T-helper 9 cell (primary cell): ENCODE results near the gene PTGFRN.
"Not testable (repeated sequence)": the region's sequence is repeated elsewhere in the genome, so short reads cannot be mapped to it uniquely, and the experiment has no call there.

Source experiments
- DNase-seq: peaks from one replicate; pipeline ENCODE4 v3.0.0-alpha.2; 2020

Gene PTGFRN

DNA sequence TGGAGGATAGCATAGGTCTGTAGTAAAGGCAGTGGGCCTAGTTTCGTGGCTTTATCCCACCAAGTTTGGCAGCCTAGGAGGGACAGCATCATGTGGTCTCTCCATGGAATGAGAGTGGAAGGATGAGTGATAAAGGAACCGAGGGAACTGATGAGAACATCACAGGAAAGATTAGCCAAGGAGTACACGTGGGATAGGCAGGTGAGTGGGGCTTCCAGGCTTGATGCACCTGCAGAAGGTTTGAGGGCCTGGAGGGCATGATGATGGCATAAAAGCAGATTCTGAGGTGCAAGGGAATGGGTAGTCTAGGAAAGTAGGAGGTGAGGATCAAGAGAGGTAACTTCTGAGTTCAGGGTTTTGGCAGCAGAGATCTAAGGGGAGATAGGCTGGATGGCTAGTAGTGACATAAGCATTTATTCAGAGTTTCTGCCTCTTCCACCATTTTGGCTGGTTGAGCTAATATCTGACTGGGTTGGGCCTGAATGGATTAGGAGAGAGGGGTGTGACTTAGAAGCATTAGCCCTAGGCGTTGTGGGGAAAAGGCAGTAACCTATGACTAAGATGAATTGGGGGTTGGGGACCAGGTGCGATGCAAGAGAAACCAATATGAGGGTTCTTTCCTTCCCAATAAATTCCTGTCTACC, 9.1 kb downstream of the PTGFRN start:
- no peak for DNase-seq

DNA sequence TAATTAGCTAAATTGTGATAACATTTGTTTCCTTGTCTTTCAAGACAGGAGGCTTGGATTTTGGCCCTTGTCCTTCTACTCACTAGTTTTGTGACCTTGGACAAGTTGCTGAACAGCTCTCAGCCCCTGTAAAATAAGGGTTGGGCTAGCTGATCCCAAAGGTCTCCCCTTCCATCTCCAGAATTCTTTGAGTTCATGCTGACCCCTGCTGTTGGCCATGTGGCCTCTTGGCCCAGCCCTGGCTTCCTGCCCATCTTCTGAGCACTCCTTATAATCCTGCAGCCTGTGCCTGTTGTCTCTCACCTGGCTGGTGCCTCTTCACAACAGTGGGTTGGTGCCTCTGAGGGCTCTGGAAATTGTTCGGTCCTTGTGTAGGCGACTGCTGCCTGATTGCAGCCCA, 10.1 kb downstream of the PTGFRN start:
- DNase-seq: no peak

DNA sequence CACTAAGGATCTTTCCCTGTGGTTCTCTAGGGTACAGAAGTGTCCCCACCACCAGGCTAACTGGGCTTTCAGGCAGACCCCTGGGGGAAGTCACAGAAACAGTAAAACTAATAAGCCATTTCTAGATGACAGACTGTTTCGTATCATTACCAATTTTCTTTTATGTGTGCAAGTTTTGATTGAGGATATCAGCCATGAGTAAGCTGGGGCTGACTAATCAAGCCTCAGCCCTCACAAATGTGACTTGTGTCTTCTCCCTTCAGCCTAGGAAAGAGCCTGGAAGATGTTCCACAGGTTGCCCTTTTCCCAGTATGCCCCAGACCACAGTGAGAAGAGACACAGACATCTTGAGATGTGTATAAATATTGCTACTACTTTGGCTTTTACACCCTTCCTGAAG, 10.5 kb downstream of the PTGFRN start:
- no peak for DNase-seq

DNA sequence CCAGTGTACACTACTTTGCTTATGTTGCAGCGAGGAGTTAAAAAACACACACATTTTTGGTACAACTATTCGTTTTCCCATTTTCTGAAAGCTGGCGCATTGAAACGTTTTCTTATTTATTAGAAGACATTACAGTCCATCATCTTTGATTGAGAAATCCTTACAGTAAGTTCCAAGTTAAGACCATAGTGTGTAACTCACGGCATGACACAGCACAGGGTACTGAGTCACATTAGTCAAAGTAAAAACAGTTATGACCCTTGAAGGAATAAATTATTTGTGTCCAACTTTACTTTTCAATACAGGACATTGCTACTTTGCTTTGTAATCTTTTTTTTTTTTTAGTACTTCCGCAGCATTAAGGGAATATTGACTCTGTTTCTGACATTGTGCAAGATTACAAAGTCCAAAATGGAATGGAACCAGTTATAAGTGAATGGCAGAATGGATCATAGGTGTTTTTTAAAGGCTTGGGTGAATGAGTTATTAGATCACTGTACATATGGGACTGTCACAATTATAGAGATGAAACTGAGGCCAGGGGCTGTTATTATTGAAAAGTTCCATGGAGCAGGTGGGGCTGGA, 11.7 kb downstream of the PTGFRN start:
- DNase-seq: no peak

DNA sequence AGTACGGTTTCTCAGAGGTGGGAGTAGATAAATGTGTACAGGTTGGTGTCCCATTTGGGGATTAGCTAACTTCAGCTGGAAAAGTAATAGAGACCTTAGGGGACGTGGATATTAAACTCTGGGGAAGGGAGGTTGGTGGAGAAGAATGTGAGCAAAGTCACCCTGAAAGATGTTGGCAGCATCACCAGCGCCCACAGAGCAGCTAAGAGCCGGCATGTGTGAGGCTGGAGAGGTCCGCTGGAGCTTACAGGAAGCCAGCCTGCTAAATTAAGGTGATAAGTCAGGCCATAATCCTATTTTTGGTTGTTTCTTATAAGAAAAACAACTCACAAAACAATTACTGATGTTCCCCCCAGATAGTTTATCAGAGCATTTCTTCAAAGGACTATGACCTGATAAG, 12.2 kb downstream of the PTGFRN start:
- DNase-seq: no peak

DNA sequence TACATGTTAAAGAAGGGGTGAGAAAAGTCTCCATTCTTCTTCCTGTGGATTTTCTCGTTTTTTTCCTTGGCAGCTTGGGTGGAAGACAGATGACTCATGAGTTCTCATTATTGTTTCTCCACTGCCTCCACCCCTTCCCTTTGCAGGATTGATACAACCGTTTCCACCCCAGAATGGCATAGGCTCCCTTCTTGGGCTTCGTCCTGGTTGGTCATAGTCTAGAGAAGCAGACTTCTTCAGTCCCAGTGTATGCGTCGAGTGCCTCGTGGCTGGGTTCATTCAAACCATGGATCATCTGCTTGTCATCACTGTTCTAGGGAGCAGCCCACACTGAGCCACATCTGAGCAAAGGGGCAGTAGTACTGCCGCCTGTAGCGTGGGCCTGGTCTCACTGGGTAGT, 13.7 kb downstream of the PTGFRN start:
- no peak for DNase-seq

DNA sequence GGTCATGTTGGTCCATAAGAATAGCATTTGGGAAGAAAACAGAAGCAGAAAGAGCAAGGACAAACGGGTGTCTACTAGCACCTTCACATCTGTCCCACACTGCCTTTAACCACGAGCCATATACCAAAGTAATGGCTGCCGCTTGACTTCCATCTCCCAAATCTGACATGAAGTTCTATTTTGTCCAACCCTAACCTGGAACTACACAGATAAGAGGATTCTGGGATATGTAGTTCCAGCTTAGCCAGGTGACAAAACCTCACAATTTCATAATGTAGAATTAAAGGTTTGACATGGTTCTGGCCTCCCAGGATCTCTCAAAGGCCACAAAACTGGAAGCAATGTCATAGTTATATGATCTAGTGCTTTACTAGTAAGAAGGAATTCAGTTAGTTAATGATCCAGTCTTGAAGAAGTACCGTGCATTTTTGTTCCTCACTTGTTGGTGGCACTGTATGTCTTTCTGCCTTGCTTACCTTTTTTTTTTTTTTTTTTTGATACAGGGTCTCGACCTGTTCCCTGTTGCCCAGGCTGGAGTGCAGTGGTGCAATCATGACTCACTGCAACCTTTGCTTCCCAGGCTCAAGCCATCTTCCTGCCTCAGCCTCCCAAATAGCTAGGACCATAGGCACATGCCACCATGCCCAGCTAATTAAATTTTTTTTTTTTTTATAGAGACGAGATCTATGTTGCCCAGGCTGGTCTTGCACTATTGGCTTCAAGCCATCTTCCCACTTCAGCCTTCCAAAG, 17.5 kb downstream of the PTGFRN start:
- DNase-seq: no peak

DNA sequence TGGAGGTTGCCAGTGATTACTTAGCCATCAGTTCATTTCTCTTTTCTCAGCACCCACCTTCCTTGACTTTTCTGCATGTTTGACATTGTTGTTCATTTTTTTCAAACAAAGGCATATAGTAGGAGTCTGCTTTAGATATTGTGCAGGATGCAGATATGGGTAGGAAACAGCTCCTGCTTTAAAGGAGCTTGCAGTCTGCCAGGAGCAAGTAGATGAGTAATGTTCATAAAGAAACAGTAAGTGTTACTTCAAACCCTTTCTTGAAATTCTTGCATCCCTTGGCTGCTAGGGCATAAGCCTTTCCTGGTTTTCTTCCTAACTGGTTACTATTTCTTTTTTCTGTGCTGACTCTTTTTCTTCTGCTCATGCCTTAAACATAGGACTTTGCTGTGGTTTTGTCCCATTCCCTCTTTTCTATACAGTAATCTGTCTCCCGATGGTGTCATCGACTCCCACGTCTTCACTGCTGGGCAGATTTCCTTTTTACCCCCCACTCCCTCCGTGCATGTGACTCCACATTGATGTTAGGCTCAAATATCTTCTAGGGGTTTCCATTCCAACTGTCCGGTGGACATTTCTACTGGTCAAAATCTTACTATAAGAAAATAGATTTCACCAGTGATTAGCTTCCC, 20.4 kb downstream of the PTGFRN start:
- no peak for DNase-seq

DNA sequence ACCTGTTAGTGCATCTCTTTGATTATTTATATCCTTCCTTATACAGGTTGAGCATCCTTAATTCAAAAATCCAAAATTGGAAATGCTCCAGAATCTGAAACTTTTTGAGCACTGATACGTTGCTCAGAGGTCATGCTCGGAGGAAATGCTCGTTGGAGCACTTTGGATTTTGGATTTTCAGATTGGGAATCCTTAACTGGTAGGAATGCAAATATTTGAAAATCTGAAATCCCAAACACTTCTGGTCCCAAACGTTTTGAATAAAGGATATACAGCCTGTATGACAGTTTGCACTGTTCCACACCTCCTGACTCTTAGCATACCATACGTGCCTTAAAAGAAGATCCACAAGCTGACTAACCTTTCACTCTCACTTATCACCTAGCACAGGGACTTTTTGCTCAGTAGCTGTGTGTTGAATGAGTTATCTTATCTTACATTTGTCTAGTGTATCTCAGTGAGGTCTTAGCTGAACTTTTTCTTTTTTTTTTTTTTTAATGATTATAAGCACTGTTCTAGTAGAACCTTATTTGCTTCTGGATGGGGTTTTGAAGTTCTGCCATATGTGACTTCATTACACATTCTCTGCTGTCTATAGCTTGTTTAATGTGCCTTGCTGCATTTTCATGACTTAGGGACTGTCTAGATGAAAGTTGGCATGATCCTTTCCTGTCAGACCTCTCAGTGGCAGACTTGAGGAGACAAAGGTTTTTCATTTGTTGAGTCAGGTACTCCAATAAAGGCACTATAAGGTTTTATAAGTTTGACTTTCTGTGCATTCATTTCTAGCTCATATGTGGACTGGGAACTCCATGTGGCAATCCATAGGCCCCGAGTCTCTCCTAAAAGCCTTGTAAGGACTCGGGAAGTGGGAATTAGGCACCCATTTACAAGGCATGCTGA, 21.6 kb downstream of the PTGFRN start:
- DNase-seq: no peak

DNA sequence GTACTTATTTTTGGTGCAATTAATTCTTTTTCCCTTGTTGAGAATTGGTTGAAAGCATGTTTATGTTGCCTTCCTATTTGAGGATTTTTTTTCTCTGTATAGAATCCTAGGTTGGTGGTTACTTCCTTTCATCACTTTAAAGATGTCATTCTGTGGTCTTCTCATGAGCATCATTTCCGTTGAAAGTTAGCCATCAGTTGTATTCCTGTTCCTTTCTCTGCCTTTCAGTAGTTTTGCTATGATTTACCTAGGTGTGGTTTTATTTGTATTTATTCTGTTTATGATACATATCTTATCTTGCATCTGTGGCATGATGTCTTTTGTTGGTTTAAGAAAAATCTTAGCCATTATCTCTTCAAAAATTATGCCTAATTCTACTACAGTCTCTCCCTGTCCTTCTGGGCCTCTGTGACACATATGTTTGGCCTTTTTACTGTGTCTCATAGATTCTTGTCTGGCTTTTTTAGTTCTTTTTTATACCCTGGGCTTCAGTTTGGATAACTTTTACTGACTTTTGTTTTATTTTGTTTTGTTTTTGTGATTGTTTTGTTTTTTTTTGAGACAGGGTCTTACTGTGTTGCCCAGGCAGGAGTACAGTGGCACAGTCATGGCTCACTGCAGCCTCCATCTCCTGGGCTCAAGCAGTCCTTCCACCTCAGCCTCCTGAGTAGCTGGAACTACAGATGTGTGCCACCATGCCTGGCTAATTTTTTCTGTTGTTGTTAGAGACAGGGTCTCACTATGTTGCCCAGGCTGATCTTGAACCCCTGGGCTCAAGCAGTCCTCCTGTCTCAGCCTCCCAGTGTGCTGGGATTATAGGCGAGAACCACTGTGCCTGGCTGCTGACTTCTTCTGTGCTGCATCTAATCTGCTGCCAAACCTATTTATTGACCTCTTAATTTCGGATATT, 24.1 kb downstream of the PTGFRN start:
- no peak for DNase-seq

DNA sequence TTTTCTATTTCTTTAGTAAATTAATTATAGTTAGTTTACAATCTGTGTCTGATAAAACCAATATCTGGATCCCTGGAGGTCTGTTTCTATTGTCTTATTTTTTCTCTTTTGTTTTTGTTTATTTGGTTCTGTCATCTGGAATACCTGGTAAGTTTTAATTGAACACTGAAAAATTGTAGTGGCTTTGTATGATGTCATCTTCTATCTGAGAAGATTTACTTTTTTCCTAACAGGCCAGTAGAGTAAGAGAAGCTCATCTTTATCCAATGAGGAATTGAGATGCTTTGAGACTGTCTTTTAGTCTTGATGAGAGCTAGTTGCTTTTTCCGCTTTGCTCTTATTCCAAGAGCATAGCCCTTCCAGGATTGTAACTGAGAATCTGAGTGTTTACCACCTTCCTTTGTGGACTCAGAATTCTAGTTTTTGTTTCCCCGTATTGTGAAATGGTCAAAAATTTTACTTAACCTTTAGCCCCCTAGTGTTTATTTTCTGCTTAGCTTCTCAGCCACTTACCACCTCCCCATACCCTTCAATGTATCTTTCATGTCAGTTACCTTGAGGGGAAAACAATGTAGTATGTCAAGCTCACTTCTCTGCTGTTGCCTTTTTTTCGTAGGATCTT, 25.0 kb downstream of the PTGFRN start:
- DNase-seq: no peak

DNA sequence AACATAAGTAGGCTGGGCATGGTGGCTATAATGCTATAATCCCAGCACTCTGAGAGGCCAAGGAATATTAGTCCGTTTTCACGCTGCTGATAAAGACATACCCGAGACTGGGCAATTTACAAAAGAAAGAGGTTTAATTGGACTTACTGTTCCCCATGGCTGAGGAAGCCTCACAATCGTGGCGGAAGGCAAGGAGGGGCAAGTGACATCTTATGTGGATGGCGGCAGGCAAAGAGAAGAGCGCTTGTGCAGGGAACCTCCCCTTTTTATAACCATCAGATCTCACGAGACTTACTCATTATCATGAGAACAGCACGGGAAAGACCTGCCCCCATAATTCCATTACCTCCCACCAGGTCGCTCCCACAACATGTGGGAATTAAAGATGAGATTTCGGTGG, 28.5 kb downstream of the PTGFRN start:
- no peak for DNase-seq

DNA sequence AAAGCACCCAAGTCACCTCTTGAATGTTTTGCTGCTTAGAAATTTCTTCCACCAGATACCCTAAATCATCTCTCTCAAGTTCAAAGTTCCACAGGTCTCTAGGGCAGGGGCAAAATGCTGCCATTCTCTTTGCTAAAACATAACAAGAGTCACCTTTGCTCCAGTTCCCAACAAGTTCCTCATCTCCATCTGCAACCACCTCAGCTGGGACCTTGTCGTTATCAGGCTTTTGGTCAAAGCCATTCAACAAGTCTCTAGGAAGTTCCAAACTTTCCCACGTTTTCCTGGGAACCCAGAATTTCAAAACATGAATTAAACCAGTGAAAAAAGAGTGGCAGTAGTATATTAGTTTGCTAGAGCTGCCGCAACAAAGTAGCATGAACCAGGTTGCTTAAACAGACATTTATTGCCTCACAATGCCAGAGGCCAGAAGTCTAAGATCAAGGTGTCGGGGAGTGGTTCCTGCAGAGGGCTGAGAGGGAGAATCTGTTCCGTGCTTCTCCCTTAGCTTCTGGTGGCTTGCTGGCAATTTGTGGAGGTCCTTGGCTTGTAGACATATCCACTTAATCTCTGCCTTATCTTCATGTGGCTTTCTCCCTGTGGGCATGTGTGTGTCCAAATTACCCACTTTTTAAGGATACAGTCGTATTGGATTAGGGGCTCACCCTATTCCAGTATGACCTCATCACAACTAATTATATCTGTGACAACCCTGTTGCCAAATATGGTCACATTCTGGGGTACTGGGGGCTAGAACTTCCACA, 30.2 kb downstream of the PTGFRN start:
- not testable (repeated sequence) for DNase-seq

DNA sequence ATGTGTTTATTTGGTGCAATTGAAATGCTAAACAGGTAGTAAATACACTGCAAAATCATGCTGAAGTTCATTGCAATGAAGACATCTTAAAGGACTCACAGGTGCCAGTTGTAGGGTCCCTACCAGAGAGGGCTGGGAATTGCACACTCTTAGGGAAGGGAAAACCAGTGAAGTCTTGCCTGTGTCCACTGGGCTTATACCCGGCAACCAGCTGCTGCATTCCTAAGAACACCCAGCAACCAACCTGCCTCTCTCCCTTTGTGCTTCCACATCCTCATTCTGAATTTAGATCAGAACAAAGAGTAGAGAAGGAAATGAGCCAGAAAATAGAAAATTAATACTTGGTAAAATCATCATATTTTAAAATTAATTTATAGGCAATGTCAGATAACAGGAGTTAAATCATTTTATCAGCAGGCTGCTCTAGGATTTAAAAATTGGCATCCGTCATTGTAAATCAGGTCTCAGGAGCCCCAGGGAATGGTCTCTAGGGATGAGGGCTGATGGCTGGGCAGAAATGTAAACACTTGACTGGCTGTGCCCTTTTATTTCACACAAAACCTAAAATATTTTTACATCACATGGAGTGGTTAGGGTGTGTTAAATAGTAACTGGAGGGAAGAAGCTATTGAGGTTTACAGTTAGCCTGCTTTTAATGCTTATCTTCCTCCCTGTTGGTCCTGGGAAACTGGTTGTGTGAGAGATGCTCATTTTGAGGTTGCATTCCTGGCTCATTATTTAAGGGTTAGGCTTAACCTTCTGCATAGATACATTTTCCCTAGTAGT, 31.3 kb downstream of the PTGFRN start:
- DNase-seq: no peak

DNA sequence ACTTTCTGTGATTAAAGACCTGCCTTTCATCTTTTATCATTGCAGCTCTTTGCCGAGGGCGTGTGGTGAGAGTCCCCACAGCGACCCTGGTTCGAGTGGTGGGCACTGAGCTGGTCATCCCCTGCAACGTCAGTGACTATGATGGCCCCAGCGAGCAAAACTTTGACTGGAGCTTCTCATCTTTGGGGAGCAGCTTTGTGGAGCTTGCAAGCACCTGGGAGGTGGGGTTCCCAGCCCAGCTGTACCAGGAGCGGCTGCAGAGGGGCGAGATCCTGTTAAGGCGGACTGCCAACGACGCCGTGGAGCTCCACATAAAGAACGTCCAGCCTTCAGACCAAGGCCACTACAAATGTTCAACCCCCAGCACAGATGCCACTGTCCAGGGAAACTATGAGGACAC, 32.0 kb downstream of the PTGFRN start:
- DNase-seq: no peak

DNA sequence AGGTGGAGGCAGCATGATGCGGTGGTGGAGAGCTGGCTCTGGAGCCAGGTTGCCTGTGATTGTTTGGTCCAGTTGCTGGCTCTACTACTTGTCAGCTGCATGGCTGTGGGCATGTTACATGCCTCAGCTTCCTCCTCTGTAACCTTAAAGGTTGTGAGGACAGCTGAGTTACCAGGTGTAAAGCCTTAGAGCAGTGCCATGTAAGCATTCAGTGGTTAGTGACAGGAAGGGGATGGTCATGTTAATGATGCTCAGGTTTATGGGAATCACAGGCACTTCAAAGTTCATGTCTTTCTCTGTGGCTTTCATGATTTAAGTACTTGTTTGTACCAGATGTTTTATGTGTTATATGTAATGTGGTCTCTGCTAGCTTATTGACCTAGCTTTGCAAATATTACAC, 32.6 kb downstream of the PTGFRN start:
- DNase-seq: no peak

DNA sequence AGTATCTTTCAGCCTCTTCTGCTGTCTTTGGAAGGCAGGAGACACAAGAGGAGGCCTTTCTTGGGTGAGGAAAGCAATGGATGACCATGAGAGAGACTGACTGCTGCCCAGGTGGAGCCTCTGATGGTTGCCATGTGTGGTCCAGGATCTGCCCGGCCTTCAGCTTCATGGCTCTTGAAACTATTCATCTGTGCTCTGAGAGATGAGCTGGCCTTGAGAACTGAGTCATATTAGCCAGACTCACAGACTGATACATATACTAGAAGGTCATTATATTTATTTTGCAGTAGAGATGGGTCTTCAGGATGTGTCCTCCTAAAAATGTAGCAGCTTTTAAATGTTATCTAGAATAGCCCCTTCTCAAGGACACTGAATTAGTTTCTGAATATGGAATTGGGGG, 33.7 kb downstream of the PTGFRN start:
- DNase-seq: no peak

DNA sequence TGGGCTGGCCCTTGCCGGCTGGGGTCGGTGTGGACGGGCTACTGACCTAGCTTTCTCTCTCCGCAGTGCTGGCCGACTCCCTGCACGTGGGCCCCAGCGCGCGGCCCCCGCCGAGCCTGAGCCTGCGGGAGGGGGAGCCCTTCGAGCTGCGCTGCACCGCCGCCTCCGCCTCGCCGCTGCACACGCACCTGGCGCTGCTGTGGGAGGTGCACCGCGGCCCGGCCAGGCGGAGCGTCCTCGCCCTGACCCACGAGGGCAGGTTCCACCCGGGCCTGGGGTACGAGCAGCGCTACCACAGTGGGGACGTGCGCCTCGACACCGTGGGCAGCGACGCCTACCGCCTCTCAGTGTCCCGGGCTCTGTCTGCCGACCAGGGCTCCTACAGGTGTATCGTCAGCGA, 34.9 kb downstream of the PTGFRN start:
- DNase-seq: no peak

DNA sequence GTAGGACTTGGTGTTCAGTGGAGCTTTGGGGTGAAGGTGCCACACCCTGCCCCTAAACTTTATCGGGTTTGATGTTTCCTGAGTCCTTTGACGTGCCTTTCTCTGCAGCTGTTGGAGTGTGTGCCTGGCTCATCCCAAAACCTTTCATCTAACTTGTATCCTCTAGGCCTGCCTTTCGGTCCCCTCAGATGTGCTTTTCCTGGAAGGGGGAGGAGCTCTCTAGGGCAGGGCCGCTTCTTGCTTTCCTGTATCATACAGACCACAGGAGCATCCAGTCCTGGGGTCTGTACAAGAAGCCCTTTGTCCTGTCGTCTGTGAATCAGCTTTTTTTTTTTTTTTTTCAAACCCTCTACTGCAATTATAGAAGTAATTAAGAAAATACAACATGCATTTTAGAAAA, 35.7 kb downstream of the PTGFRN start:
- no peak for DNase-seq

DNA sequence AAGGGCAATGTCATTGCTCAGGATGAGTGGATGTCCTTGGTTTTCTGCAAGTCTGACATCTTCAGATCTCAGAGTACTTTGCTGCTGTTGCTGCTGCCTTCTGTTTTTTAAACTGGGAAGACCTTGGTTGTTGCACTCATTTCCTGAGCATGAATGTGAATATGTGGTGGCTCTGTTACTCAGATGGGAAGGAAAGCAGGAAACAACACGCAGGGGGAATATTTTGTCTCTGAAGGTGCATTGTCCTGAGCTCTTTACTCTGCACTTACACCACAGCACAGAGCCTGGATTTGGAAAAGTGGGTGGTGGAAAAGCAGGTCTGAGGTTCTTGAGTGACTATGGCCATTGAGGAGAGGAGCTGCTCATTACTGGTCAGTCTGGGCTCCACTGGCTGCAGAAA, 36.3 kb downstream of the PTGFRN start:
- no peak for DNase-seq
